ENCODE data around the gene LMAN2L.

Gene LMAN2L

DNA sequence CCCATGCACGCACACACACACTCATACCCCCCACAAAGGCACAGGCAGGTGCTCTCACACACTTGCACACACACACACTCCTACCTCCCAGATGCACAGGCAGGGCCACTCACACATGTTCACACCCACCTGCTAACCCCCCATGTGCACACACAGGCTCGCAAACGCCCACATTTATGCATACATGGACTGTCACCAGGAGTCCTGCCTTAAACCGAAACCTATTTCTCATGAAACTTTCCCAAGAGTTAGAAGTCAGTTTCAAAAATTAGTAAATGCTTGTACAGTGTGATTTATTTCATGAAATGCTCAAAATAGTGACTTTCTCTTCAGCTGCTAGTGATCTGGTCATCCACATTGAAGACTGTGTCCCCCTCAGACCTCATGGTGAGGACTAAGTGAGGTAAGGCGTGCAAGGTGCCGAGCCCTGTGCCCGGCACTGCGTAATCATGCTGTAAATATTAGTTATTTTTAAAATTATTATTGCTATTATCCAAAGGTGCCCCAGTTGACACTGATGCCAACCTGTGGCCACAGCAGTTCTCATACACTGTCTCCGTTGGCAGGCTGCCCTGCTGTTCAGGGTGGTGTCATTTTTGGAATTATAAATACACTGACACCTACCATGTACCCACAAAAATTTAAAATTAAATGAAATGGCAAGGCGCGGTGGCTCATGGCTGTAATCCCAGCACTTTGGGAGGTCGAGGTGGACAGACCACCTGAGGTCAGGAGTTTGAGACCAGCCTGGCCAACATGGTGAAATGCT is 33.2 kb upstream of the LMAN2L start:
- peak overlapping the region; percentile 27; the same call in 1 of the 2 replicates for H3K27ac ChIP-seq
- TF ChIP-seq, protein P1, sequence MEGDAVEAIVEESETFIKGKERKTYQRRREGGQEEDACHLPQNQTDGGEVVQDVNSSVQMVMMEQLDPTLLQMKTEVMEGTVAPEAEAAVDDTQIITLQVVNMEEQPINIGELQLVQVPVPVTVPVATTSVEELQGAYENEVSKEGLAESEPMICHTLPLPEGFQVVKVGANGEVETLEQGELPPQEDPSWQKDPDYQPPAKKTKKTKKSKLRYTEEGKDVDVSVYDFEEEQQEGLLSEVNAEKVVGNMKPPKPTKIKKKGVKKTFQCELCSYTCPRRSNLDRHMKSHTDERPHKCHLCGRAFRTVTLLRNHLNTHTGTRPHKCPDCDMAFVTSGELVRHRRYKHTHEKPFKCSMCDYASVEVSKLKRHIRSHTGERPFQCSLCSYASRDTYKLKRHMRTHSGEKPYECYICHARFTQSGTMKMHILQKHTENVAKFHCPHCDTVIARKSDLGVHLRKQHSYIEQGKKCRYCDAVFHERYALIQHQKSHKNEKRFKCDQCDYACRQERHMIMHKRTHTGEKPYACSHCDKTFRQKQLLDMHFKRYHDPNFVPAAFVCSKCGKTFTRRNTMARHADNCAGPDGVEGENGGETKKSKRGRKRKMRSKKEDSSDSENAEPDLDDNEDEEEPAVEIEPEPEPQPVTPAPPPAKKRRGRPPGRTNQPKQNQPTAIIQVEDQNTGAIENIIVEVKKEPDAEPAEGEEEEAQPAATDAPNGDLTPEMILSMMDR (conservative IDR thresholded peaks at IDR 0.05): no peak

DNA sequence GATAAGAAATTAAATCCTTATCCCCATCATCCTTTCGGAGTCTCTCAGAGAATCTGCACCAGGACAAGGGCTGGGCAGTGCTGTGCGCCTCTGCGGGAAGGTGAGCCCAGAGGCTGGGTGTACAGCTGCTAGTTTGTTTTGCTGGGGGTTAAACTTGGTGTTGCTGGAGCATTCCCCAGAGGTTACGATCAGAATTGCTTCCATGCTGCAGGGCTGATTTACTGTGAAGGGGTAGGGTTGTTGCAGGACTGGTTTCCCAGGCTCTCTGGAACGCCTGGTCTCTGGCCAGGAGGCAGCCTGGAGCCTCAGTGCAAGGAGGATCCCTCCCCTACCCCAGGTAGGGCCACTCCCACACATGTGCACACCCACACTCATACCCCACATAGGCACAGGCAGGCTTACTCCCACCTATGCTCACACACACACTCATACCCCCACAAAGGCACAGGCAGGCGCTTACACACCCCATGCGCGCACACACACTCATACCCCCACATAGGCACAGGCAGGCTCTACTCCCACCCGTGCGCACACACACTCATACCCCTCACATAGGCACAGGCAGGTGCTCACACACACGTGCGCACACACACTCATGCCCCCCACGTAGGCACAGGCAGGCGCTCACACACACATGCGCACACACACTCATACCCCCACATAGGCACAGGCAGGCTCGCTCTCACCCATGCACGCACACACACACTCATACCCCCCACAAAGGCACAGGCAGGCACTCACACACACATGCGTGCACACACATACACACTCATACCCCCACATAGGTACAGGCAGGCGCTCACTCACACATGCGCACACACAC is 32.1 kb upstream of the LMAN2L start:
- peak overlapping the region; percentile 85 for H3K27ac ChIP-seq
- TF ChIP-seq, protein P1 (conservative IDR thresholded peaks at IDR 0.05): peak; percentile 54

DNA sequence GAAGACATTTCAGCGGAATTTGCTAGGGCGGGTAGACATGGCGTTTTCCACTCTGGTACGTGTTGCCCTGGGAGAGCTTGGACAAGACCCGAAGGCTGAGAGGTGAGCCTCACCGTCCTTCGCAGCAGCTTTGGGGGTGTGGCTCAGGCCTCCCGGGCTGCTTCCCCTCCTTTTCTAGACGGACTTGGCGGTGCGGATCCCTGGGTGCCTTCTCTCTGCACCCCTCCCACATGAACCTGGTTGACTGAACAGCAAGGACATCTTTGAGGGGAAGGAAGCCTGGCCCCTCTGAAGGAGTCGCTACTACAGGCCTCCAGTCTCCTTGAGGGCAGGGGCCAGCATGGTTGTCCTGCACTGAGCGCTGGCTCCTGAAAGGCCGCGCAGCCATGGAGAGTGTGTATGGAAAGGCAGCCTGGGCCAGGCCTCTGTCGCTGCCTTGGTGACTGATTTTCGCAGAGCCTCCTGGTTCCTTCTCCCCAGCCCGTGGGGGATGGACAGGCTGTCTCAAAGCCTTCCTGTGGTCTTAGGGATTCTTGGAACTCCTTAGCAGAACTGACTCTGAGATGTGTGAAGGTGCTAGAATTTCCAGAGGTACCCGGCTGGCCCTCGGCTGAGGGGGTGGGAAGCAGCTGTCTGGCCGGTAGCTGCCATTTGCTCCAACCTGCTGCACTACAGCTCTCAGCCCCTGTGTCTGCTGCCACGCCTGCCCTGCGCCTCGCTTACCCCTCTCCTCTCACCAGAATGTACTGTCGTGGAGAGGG is 30.8 kb upstream of the LMAN2L start:
- peak overlapping the region; percentile 85 for H3K27ac ChIP-seq
- TF ChIP-seq, protein P1 (conservative IDR thresholded peaks at IDR 0.05): no peak

DNA sequence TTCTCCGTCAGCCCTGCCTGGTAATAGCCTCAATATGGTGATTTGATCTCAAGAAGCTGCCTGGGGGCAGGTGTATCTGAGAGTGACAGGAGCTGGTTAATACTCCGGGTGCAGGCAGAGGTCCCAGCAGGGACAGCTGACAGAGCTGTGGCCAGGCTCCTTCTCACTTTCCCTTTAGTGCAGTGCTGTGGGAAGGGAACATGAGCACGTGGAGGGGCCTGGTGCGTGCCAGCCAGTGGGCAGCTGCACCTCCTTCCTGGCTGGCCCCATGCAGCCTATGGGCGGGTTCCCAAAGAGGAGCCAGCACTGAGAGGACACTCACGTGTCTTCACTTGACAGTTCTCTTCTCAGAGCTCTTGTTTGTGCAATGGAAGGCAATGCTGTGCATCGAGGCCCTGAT is 29.9 kb upstream of the LMAN2L start:
- TF ChIP-seq, protein P1 (conservative IDR thresholded peaks at IDR 0.05): no peak
- peak overlapping the region; percentile 85 for H3K27ac ChIP-seq

DNA sequence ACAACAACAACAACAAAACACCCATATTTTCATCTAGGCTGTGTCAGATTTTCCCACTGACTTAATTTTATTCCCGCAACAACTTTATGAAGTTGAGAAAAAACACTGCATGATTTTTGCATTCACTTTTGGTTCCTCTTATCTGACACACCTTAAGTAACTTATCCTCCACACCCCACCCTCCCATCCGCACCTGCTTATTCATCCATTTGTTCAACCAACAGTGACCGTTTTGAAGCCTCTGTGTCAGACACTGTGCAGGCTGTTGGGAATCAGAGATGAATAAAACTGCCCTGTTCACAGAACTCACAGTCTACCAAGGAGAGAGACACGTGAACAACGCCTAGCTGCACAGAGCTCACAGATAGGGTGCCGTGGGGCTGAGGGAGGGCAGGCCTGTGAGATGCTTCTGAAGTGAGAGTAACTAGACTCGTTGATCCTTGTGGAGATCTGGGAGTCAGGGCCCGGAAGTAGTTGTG is 28.3 kb upstream of the LMAN2L start:
- TF ChIP-seq, protein P1 (conservative IDR thresholded peaks at IDR 0.05): no peak
- no peak overlapping the region; the same call in 1 of the 2 replicates for H3K27ac ChIP-seq

DNA sequence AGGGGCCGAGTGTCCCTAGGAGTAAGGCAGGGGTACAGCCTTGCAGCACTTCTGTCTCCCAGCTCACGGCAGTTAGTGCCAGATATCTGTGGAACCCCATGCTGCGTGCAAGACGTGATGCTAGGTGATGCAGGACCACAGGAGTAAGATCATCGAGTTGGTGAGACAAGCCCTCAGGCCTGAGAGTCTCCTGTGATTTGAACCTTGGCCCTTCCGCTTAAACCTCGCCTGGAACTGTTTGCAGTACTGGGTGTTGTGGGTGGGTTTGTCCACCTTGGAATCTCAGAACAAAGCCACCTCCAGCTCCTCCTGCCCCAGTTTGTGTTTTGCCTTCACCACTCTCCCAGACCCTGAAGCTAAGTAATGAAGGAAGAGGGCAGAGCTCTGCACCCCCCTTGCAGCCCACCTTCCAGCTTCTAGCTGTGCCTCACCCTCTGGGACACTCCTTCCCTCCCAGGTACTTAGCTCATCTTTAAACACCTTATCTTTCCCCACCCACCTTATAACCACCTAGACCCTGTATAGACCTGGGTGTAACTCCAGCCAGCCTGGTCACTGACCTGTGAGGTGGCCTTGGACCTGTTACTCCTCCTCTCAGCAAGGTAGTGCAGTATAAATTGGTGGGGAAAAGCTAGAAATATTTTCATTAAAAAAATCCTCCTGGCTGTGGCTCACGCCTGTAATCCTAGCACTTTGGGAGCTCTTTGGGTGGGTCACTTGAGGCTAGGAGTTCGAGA is 27.4 kb upstream of the LMAN2L start:
- no peak overlapping the region for H3K27ac ChIP-seq
- TF ChIP-seq, protein P1 (conservative IDR thresholded peaks at IDR 0.05): no peak
